ENCODE data around the gene IFITM1. TPM values are rescaled to one million over a fixed set of nuclear protein-coding genes. Genes with fewer than 3 reads are reported as not detected.
"Not testable (repeated sequence)": the region's sequence is repeated elsewhere in the genome, so short reads cannot be mapped to it uniquely, and the experiment has no call there.

IFITM1 gene
- 34.1 and 192 TPM in 2 replicates for total RNA-seq (ENCODE audit: low replicate concordance)
- long read RNA-seq, transcript IFITM1-202 (2 exons, 855 nt): major isoform, 16 of 17 reads
- long read RNA-seq, partial matches to known transcripts: 0 of 17 reads
- long read RNA-seq, other reads (novel, unspliced or antisense): 1 of 17 reads

DNA sequence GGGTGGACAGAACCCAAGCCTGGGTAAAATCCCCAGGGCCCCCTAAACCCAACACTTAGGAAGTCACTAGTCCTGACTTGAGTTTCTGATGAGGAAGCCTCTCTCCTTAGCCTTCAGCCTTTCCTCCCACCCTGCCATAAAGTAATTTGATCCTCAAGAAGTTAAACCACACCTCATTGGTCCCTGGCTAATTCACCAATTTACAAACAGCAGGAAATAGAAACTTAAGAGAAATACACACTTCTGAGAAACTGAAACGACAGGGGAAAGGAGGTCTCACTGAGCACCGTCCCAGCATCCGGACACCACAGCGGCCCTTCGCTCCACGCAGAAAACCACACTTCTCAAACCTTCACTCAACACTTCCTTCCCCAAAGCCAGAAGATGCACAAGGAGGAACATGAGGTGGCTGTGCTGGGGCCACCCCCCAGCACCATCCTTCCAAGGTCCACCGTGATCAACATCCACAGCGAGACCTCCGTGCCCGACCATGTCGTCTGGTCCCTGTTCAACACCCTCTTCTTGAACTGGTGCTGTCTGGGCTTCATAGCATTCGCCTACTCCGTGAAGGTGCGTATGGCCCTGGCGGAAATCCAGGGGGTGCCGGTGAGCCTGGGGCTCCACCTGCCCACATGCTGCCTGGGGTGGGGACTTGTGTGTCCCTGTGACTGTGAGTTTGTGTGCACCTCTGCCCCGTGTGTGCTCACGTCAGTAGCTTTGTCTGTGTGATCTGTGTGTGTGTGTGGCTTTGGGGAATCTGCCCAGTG lies at the start of gene IFITM1:
IFITM1 (plus strand) TSS at position 254 of the 767 bp plus-strand sequence; CDS start at position 385, 131 bp downstream.
- Mint-ChIP-seq H3K27ac (peak within 1 kb of the TSS; percentile 78), H3K4me3 (peak within 1 kb of the TSS; percentile 92), H3K9me3 (no peaks in the 10 kb centered on the region), H3K27me3 (peaks cover 37% of the 10 kb centered on the region), H3K4me1 (ENCODE audit: unreplicated experiment) (peaks cover 47% of the 10 kb centered on the region), H3K36me3 (peaks cover 4% of the 10 kb centered on the region)
- no peak for DNase-seq (ENCODE audit: extremely low spot score, unreplicated experiment)
- TF ChIP-seq, protein P1, sequence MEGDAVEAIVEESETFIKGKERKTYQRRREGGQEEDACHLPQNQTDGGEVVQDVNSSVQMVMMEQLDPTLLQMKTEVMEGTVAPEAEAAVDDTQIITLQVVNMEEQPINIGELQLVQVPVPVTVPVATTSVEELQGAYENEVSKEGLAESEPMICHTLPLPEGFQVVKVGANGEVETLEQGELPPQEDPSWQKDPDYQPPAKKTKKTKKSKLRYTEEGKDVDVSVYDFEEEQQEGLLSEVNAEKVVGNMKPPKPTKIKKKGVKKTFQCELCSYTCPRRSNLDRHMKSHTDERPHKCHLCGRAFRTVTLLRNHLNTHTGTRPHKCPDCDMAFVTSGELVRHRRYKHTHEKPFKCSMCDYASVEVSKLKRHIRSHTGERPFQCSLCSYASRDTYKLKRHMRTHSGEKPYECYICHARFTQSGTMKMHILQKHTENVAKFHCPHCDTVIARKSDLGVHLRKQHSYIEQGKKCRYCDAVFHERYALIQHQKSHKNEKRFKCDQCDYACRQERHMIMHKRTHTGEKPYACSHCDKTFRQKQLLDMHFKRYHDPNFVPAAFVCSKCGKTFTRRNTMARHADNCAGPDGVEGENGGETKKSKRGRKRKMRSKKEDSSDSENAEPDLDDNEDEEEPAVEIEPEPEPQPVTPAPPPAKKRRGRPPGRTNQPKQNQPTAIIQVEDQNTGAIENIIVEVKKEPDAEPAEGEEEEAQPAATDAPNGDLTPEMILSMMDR (conservative IDR thresholded peaks at IDR 0.05): no peak

DNA sequence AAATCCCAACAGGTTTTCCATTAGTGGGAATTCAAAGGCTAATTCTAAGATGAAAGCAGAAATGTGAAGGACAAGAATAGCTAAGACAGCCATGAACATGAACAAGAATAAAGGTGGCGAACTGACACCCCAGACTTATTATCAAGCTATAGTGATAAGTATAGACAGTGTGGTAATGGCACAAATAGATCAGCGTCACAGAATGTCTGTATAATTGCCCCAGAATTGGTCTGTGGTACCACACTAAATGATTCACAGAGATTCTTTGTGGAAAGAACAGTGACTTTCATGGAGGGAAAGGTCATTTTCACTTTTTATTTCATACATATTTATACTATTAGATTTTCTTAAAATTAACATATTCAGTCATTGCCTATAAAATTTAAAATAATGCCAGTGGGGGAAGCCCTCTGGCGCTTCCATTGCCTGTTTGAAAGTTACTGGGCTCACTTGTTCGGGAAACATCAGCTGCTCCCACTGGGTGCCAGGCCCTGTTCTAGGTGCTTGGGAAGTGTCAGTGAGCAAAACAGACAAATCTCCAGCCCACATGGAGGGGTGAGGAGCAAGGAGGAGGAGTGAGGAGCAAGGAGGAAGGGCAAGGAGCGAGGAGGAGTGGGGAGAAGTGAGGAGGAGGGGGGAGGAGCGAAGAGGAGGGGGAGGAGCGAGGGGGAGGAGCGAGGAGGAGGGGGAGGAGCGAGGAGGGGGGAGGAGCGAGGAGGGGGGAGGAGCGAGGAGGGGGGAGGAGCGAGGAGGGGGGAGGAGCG lies 47.0 kb upstream of the IFITM1 start:
- Mint-ChIP-seq H3K36me3 (no peaks in the 10 kb centered on the region), H3K27ac (no peak overlapping the region), H3K27me3 (peaks cover 16% of the 10 kb centered on the region), H3K4me1 (ENCODE audit: unreplicated experiment) (peaks cover 9% of the 10 kb centered on the region), H3K9me3 (peaks cover 4% of the 10 kb centered on the region), H3K4me3 (no peak overlapping the region)
- DNase-seq (ENCODE audit: extremely low spot score, unreplicated experiment): no peak
- TF ChIP-seq, protein P1 (conservative IDR thresholded peaks at IDR 0.05): no peak

DNA sequence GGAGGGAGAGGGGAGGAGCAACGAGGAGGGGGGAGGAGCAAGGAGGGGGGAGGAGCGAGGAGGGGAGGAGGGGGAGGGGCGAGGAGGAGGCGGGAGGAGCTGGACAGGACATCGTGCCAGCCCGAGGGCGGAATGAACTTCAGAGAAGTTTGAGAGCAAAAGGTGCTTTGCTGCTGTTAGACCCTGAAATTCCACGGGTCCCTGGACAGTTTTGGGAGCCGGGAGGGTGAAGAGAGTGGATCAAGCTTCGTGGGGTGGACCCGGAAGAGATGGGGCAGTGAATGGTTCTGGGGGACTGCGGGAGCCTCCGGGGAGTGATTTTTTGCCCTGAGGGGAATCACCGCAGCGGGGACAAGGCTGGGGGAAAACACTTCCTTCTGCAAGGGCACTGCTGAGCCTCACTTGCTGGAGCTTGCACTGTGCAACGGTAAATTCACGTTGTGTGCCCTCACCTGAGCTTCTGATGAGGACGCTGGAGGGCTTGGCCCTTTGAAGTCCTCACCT lies 46.3 kb upstream of the IFITM1 start:
- no peaks in the 10 kb centered on the region for H3K9me3 Mint-ChIP-seq
- peaks cover 9% of the 10 kb centered on the region for H3K4me1 Mint-ChIP-seq (ENCODE audit: unreplicated experiment)
- H3K27ac Mint-ChIP-seq: no peak overlapping the region
- TF ChIP-seq, protein P1 (conservative IDR thresholded peaks at IDR 0.05): no peak
- H3K4me3 Mint-ChIP-seq: no peak overlapping the region
- no peak for DNase-seq (ENCODE audit: extremely low spot score, unreplicated experiment)
- no peaks in the 10 kb centered on the region for H3K36me3 Mint-ChIP-seq
- peaks cover 16% of the 10 kb centered on the region for H3K27me3 Mint-ChIP-seq

DNA sequence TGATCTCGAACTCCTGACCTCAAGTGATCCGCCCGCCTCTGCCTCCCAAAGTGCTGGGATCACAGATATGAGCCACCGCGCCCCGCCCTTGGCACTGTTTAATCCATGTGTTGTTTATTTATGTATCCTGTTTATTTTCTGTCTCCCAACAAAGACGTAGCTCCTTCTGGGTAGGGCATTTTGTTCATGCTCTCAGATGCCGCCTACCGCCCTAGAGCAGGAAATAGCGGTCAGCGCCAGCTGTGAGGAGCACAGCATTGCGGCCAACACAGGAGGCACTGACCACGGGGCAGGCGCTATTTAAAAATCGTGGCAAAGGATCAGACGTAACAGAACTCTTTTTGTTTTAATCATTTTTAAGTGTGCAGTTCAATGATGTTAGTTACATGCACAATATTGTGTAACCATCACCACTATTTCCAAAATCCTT lies 45.1 kb upstream of the IFITM1 start:
- not testable (repeated sequence) for H3K36me3 Mint-ChIP-seq; DNase-seq (ENCODE audit: extremely low spot score, unreplicated experiment); H3K27ac Mint-ChIP-seq; H3K4me1 Mint-ChIP-seq (ENCODE audit: unreplicated experiment); H3K9me3 Mint-ChIP-seq; H3K4me3 Mint-ChIP-seq
- H3K27me3 Mint-ChIP-seq: peaks cover 18% of the 10 kb centered on the region

DNA sequence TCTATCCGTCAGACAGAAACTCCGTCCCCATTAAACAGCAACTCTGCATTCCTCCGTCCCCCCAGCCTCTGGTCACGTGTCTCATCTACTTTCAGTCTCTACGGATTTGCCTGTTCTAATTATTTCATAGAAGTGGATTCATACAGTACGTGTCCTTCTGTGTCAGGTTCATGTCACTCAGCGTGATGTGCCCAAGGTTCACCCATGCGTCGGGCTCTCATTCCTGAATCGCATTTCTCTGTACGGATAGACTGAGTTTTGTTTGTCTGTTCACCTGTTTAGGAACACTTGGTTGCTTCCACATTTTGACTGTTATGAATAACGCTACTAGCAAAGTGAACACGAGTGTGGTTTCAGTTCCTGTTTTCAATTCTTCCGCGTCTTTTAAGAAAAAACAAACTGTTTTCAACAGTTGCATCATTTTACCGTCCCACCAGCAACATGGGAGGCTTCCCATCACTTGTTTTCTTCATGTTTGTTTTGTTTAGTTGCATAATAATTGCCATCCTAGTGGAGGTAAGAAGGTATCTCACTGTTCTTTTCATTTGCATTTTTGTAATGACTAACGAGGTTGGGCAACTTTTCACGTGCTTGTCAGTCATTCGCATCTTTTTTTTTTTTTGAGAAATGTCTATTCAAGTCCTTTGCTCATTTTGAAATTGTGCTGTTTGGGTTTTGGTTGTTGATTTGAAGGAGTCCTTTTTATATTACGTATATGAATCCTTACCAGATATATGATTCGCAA lies 44.5 kb upstream of the IFITM1 start:
- no peak overlapping the region for H3K4me3 Mint-ChIP-seq
- H3K36me3 Mint-ChIP-seq: no peaks in the 10 kb centered on the region
- H3K27ac Mint-ChIP-seq: no peak overlapping the region
- peaks cover 9% of the 10 kb centered on the region for H3K4me1 Mint-ChIP-seq (ENCODE audit: unreplicated experiment)
- no peak for DNase-seq (ENCODE audit: extremely low spot score, unreplicated experiment)
- H3K9me3 Mint-ChIP-seq: no peaks in the 10 kb centered on the region
- TF ChIP-seq, protein P1 (conservative IDR thresholded peaks at IDR 0.05): no peak
- H3K27me3 Mint-ChIP-seq: peaks cover 18% of the 10 kb centered on the region
